Pons (tissue), 1 donor: ENCODE measurements around the gene ILF3.
"Not testable (repeated sequence)": the region's sequence is repeated elsewhere in the genome, so short reads cannot be mapped to it uniquely, and the experiment has no call there.

Experiments used
- DNase-seq: peaks from one replicate; pipeline ENCODE4 v3.0.0-alpha.2; 2016; ENCODE audit warnings: low spot score

Gene ILF3

GRCh38 chr19:10675214-10675613 is 21.1 kb downstream of the ILF3 start:
- DNase-seq, result not testable (repeated sequence)

GRCh38 chr19:10677751-10678150 is 23.6 kb downstream of the ILF3 start:
- DNase-seq, result no peak

GRCh38 chr19:10678813-10679212 is 24.7 kb downstream of the ILF3 start:
- DNase-seq, result no peak

GRCh38 chr19:10679743-10680142 is 25.6 kb downstream of the ILF3 start:
- DNase-seq, result no peak

GRCh38 chr19:10680545-10681135 is 26.5 kb downstream of the ILF3 start:
- DNase-seq, result no peak

GRCh38 chr19:10681658-10682057 is 27.5 kb downstream of the ILF3 start:
- DNase-seq, result no peak

GRCh38 chr19:10682397-10683063 is 28.4 kb downstream of the ILF3 start:
- no peak for DNase-seq

GRCh38 chr19:10683064-10683426 is 28.9 kb downstream of the ILF3 start:
- no peak for DNase-seq

GRCh38 chr19:10683582-10683981 is 29.4 kb downstream of the ILF3 start:
- DNase-seq, result no peak

- DNase-seq, result peak; percentile 37
Observed at GRCh38 chr19:10685210-10685609, 31.1 kb downstream of the ILF3 start.

GRCh38 chr19:10686193-10686592 is 32.0 kb downstream of the ILF3 start:
- no peak for DNase-seq

GRCh38 chr19:10686661-10687517 is 32.7 kb downstream of the ILF3 start:
- peak; percentile 78 for DNase-seq

- no peak for DNase-seq
Observed at GRCh38 chr19:10687518-10688288, 33.6 kb downstream of the ILF3 start.

- DNase-seq, result no peak
Observed at GRCh38 chr19:10688545-10689280, 34.6 kb downstream of the ILF3 start.

GRCh38 chr19:10690341-10690781 is 36.2 kb downstream of the ILF3 start:
- DNase-seq, result no peak

GRCh38 chr19:10691178-10691881 is 37.2 kb downstream of the ILF3 start:
- no peak for DNase-seq

- DNase-seq, result no peak
Observed at GRCh38 chr19:10691883-10692282, 37.7 kb downstream of the ILF3 start.

GRCh38 chr19:10692673-10693264 is 38.6 kb downstream of the ILF3 start:
- no peak for DNase-seq

GRCh38 chr19:10694706-10695307 is 40.7 kb downstream of the ILF3 start:
- no peak for DNase-seq
